ENCODE results near the gene GXYLT2. TPM values are rescaled to one million over a fixed set of nuclear protein-coding genes. Genes with fewer than 3 reads are reported as not detected.

Gene GXYLT2
- polyA plus RNA-seq, 3 donors, result 0.58 to 17.5 (median 3.3) TPM

Other genes with a start within 250 kb of the GXYLT2 start
- 1 to 10 TPM; 5.0 to 8.4 (median 6.5) TPM for gene SHQ1, start 39.6 kb upstream of the GXYLT2 start, polyA plus RNA-seq
- gene PPP4R2, start 108.8 kb downstream of the GXYLT2 start, polyA plus RNA-seq, result 10 to 100 TPM in 2 of 3 donors, 1 to 10 TPM in 1; 6.5 to 31.5 (median 20.1) TPM
- 1 to 10 TPM in 1 of 3 donors, under 1 TPM in 2; 0.34 to 1.1 (median 0.66) TPM for gene EBLN2, start 173.6 kb downstream of the GXYLT2 start, polyA plus RNA-seq

Data from adipose tissue (tissue), 3 donors.